Activated T-cell treated with anti-CD3 and anti-CD28 coated beads, Interleukin-2, amount 50 U/mL, for 72 hours (primary cell): ENCODE measurements around the gene VPS13D. TPM values are rescaled to one million over a fixed set of nuclear protein-coding genes. Genes with fewer than 3 reads are reported as not detected.
A peak's percentile ranks its signal among the peaks of the same experiment; 100 is the strongest.

ENCODE experiments used
- ATAC-seq, 2 donors: fragments of 150-1000 bp; cut with Tn5 transposase; replicated peaks in 1 of 2; 2 replicates each; pipeline ENCODE4 v1.10.0; 2021; ENCODE audit warnings: moderate library complexity in 2 of 2, mild to moderate bottlenecking in 1 of 2
- DNase-seq, 2 donors: peaks; one replicate each; pipeline ENCODE4 v3.0.0; 2021 to 2022; ENCODE audit warnings: mixed read lengths in 1 of 2
- H3K27ac Mint-ChIP-seq: one replicate; pipeline ENCODE4 v1.8.0; 2022; ENCODE audit warnings: mild to moderate bottlenecking, moderate library complexity, mixed read lengths
- H3K27me3 Mint-ChIP-seq: one replicate; pipeline ENCODE4 v1.8.0; 2022; ENCODE audit warnings: low read depth, mixed read lengths
- H3K36me3 Mint-ChIP-seq, 2 donors: one replicate each; pipeline ENCODE4 v1.8.0; 2022; ENCODE audit warnings: mixed read lengths in 2 of 2, mild to moderate bottlenecking in 1 of 2; ENCODE audit not compliant: insufficient read depth in 2 of 2
- H3K4me1 Mint-ChIP-seq: one replicate; pipeline ENCODE4 v1.8.0; 2022; ENCODE audit warnings: low read depth, mixed read lengths
- H3K4me3 Mint-ChIP-seq, 2 donors: one replicate each; pipeline ENCODE4 v1.8.0; 2022; ENCODE audit warnings: mild to moderate bottlenecking in 2 of 2, mixed read lengths in 2 of 2, moderate library complexity in 2 of 2
- H3K9me3 Mint-ChIP-seq, 2 donors: one replicate each; pipeline ENCODE4 v1.8.0; 2022; ENCODE audit warnings: mixed read lengths in 2 of 2
- total RNA-seq, 2 donors: library from RNA; stranded (reverse); gene quantifications; one replicate each; pipeline ENCODE4 v1.2.3, GENCODE V29; 2022

The VPS13D gene, protein sequence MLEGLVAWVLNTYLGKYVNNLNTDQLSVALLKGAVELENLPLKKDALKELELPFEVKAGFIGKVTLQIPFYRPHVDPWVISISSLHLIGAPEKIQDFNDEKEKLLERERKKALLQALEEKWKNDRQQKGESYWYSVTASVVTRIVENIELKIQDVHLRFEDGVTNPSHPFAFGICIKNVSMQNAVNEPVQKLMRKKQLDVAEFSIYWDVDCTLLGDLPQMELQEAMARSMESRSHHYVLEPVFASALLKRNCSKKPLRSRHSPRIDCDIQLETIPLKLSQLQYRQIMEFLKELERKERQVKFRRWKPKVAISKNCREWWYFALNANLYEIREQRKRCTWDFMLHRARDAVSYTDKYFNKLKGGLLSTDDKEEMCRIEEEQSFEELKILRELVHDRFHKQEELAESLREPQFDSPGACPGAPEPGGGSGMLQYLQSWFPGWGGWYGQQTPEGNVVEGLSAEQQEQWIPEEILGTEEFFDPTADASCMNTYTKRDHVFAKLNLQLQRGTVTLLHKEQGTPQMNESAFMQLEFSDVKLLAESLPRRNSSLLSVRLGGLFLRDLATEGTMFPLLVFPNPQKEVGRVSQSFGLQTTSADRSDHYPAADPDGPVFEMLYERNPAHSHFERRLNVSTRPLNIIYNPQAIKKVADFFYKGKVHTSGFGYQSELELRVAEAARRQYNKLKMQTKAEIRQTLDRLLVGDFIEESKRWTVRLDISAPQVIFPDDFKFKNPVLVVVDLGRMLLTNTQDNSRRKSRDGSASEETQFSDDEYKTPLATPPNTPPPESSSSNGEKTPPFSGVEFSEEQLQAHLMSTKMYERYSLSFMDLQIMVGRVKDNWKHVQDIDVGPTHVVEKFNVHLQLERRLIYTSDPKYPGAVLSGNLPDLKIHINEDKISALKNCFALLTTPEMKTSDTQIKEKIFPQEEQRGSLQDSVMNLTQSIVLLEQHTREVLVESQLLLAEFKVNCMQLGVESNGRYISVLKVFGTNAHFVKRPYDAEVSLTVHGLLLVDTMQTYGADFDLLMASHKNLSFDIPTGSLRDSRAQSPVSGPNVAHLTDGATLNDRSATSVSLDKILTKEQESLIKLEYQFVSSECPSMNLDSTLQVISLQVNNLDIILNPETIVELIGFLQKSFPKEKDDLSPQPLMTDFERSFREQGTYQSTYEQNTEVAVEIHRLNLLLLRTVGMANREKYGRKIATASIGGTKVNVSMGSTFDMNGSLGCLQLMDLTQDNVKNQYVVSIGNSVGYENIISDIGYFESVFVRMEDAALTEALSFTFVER (N-terminal part only)
- 10 to 100 TPM; 36.0 to 40.5 TPM for total RNA-seq

GRCh38 chr1:12229835-12230548 is at the start of gene VPS13D:
Gene VPS13D, plus strand, starts transcription at chr1:12230030. Its CDS starts 4,237 bp downstream, at chr1:12234267.
- DNase-seq (peak; percentile 88 to 92), ATAC-seq (peak; percentile 96 to 98)
- no peaks in the 10 kb centered on the region for H3K27me3 Mint-ChIP-seq
- peaks cover 2% of the 10 kb centered on the region in 2 donors for H3K36me3 Mint-ChIP-seq
- H3K9me3 Mint-ChIP-seq = no peaks in the 10 kb centered on the region
- peak within 1 kb of the TSS; percentile 87 for H3K27ac Mint-ChIP-seq
- peaks cover 18% of the 10 kb centered on the region for H3K4me1 Mint-ChIP-seq
- H3K4me3 Mint-ChIP-seq = peak within 1 kb of the TSS; percentile 84 to 90

DNA sequence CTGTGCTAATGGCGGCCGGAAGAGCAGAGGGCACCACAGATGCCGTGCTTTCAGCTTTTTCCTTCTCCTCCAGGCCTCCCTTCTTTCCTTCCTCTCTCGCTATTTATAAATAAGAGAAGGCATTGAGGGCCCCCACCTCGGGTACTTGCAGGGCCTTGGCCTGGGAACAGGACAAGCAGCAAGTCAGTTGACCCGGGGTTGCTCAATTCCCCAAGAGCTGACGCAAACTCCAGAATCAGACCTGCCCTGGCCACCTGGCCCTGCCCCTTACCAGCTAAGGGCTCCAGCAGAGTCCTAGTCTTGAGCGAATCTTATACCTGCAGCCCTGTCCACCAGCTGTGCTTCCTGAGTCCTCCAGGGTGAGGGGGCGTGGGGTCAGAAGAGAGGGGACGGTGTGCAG is 49.5 kb upstream of the VPS13D start:
- Mint-ChIP-seq H3K4me3 (no peak overlapping the region), H3K36me3 (peaks cover 5 to 12% of the 10 kb centered on the region in 2 donors), H3K27me3 (no peaks in the 10 kb centered on the region), H3K4me1 (peaks cover 85% of the 10 kb centered on the region), H3K9me3 (no peaks in the 10 kb centered on the region), H3K27ac (no peak overlapping the region)
- DNase-seq (no peak), ATAC-seq (no peak)

- H3K36me3 Mint-ChIP-seq = peaks cover 5 to 9% of the 10 kb centered on the region in 2 donors
- no peak overlapping the region for H3K4me3 Mint-ChIP-seq
- ATAC-seq (no peak), DNase-seq (no peak)
- H3K27ac Mint-ChIP-seq = no peak overlapping the region
- H3K27me3 Mint-ChIP-seq = no peaks in the 10 kb centered on the region
- no peaks in the 10 kb centered on the region for H3K9me3 Mint-ChIP-seq
- H3K4me1 Mint-ChIP-seq = peaks cover 85% of the 10 kb centered on the region
Observed at GRCh38 chr1:12180903-12181302, 48.9 kb upstream of the VPS13D start.

GRCh38 chr1:12181568-12181967 is 48.3 kb upstream of the VPS13D start:
- Mint-ChIP-seq H3K27ac (no peak overlapping the region), H3K4me1 (peaks cover 79% of the 10 kb centered on the region)

DNA sequence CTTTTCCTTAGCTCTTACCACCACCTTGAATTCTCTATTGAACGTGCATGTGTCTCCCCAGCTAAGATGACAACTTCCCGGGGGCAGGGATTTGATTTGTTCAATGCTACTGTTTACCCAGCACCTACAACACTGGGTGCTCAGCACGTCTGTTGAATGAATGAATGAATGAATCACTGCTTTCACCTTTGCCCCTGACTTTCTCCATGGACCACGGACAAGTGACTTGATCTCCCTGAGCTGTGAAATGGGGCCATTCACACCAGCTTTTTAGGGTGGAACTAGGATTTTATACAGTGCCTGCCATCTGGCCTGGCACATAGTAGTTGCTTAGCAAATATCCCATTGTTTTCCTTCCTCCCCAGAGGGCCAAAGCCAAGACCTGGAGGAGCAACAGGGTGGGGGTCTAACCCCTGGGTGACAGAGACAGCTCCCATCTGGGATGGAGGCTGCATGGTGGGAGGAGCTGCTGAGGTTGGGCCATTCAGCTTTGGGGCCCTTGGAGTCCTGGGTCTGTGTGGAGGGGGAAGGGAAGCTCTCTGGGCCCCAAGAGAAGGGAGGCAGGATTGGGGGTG is 47.3 kb upstream of the VPS13D start:
- H3K36me3 Mint-ChIP-seq = peaks cover 3 to 4% of the 10 kb centered on the region in 2 donors
- no peaks in the 10 kb centered on the region for H3K27me3 Mint-ChIP-seq
- peaks cover 72% of the 10 kb centered on the region for H3K4me1 Mint-ChIP-seq
- no peak overlapping the region for H3K4me3 Mint-ChIP-seq
- peak overlapping the region; percentile 39 for H3K27ac Mint-ChIP-seq
- DNase-seq (no peak), ATAC-seq (no peak)
- H3K9me3 Mint-ChIP-seq = no peaks in the 10 kb centered on the region

More at GRCh38 chr1:12181568-12181967, 48.3 kb upstream of the VPS13D start:
- no peak for DNase-seq
- peaks cover 3 to 5% of the 10 kb centered on the region in 2 donors for H3K36me3 Mint-ChIP-seq
- ATAC-seq = no peak
- no peak overlapping the region for H3K4me3 Mint-ChIP-seq
- no peaks in the 10 kb centered on the region for H3K27me3 Mint-ChIP-seq
- H3K9me3 Mint-ChIP-seq = no peaks in the 10 kb centered on the region

DNA sequence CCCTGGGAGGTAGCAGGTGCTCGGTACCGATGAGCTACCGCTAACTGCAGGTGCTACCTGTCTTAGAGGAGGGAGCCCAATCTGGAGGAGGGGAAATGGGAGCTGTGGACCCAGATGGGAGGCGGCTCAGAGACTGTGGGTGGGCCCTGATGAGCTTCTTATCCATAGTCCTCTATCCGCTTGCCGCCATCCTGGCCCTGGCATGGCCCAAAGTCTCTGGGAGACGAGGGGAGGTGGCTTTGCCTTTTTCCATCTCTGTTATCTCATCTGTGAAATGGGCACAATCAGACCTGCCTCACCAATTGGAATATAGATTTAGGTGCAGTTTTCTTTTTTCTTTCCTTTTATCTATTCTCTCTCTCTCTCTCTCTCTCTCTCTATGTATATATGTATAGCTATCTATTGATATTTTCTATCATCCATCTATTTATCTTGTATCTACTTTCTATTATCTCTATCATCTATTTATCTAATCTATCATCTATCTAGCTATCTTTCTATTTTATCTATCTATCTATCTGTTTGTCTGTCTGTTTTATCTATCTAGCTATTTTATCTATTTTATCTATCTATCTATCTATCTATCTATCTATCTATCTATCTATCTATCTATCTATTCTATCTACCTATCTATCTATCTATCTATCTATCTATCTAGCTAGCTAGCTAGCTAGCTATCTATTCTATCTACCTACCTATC is 46.6 kb upstream of the VPS13D start:
- H3K36me3 Mint-ChIP-seq = peaks cover 3 to 4% of the 10 kb centered on the region in 2 donors
- H3K9me3 Mint-ChIP-seq = no peaks in the 10 kb centered on the region
- H3K4me1 Mint-ChIP-seq = peaks cover 68% of the 10 kb centered on the region
- no peak for ATAC-seq
- no peak overlapping the region for H3K4me3 Mint-ChIP-seq
- no peaks in the 10 kb centered on the region for H3K27me3 Mint-ChIP-seq
- no peak for DNase-seq
- H3K27ac Mint-ChIP-seq = peak overlapping the region; percentile 91

- Mint-ChIP-seq H3K36me3 (peaks cover 2 to 3% of the 10 kb centered on the region in 2 donors), H3K4me1 (peaks cover 64% of the 10 kb centered on the region), H3K9me3 (no peaks in the 10 kb centered on the region), H3K27ac (peak overlapping the region; percentile 91), H3K27me3 (no peaks in the 10 kb centered on the region), H3K4me3 (no peak overlapping the region)
- DNase-seq (no peak), ATAC-seq (no peak)
Observed at GRCh38 chr1:12184008-12184681, 45.7 kb upstream of the VPS13D start.

- Mint-ChIP-seq H3K36me3 (peaks cover 4 to 5% of the 10 kb centered on the region in 2 donors), H3K4me3 (no peak overlapping the region), H3K9me3 (no peaks in the 10 kb centered on the region), H3K27me3 (no peaks in the 10 kb centered on the region), H3K4me1 (peaks cover 61% of the 10 kb centered on the region), H3K27ac (peak overlapping the region; percentile 77)
- ATAC-seq (no peak), DNase-seq (no peak)
Observed at GRCh38 chr1:12185036-12185917, 44.6 kb upstream of the VPS13D start.

GRCh38 chr1:12185918-12186678 is 43.7 kb upstream of the VPS13D start:
- H3K27ac Mint-ChIP-seq = no peak overlapping the region
- DNase-seq = no peak
- H3K36me3 Mint-ChIP-seq = peaks cover 5% of the 10 kb centered on the region in 2 donors
- H3K4me3 Mint-ChIP-seq = no peak overlapping the region
- no peak for ATAC-seq
- H3K27me3 Mint-ChIP-seq = no peaks in the 10 kb centered on the region
- H3K4me1 Mint-ChIP-seq = peaks cover 60% of the 10 kb centered on the region
- no peaks in the 10 kb centered on the region for H3K9me3 Mint-ChIP-seq

DNA sequence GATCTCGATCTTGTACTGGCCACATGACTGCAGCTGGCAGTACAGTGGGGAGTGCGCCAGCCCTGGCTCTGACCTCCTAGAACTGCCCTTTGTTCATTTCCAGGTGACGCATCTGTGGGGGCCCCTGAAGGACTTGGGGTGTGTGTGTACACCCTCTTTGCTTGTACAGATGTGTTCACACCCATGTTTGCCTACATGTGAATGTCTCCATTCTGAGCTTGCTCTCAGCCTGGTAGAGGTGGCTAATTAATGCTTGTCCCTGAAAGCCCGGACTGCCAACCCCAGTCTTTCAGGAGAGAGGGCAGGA is 43.2 kb upstream of the VPS13D start:
- H3K4me3 Mint-ChIP-seq = no peak overlapping the region
- peaks cover 5 to 6% of the 10 kb centered on the region in 2 donors for H3K36me3 Mint-ChIP-seq
- H3K27ac Mint-ChIP-seq = no peak overlapping the region
- H3K9me3 Mint-ChIP-seq = no peaks in the 10 kb centered on the region
- peaks cover 58% of the 10 kb centered on the region for H3K4me1 Mint-ChIP-seq
- ATAC-seq (no peak), DNase-seq (no peak)
- no peaks in the 10 kb centered on the region for H3K27me3 Mint-ChIP-seq
